ENCODE results near the gene FAM124B.

The FAM124B gene

GRCh38 chr2:224343226-224343625, 58.7 kb downstream of the FAM124B start:
- TF ChIP-seq, protein P1, sequence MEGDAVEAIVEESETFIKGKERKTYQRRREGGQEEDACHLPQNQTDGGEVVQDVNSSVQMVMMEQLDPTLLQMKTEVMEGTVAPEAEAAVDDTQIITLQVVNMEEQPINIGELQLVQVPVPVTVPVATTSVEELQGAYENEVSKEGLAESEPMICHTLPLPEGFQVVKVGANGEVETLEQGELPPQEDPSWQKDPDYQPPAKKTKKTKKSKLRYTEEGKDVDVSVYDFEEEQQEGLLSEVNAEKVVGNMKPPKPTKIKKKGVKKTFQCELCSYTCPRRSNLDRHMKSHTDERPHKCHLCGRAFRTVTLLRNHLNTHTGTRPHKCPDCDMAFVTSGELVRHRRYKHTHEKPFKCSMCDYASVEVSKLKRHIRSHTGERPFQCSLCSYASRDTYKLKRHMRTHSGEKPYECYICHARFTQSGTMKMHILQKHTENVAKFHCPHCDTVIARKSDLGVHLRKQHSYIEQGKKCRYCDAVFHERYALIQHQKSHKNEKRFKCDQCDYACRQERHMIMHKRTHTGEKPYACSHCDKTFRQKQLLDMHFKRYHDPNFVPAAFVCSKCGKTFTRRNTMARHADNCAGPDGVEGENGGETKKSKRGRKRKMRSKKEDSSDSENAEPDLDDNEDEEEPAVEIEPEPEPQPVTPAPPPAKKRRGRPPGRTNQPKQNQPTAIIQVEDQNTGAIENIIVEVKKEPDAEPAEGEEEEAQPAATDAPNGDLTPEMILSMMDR (IDR thresholded peaks at IDR 0.05), result no peak

GRCh38 chr2:224335991-224336390, 65.9 kb downstream of the FAM124B start:
- Histone ChIP-seq H3K27ac (no peak overlapping the region), H3K4me3 (no peak overlapping the region)
- DNase-seq (ENCODE audit: low spot score), result no peak
- TF ChIP-seq, protein P1 (IDR thresholded peaks at IDR 0.05), result no peak

More at GRCh38 chr2:224343226-224343625, 58.7 kb downstream of the FAM124B start:
- H3K4me3 ChIP-seq, result no peak overlapping the region
- no peak for DNase-seq (ENCODE audit: low spot score)
- no peak overlapping the region for H3K27ac ChIP-seq

GRCh38 chr2:224334726-224335125, 67.2 kb downstream of the FAM124B start:
- no peak overlapping the region for H3K27ac ChIP-seq
- no peak overlapping the region for H3K4me3 ChIP-seq
- no peak for DNase-seq (ENCODE audit: low spot score)
- TF ChIP-seq, protein P1 (IDR thresholded peaks at IDR 0.05), result no peak

DNA sequence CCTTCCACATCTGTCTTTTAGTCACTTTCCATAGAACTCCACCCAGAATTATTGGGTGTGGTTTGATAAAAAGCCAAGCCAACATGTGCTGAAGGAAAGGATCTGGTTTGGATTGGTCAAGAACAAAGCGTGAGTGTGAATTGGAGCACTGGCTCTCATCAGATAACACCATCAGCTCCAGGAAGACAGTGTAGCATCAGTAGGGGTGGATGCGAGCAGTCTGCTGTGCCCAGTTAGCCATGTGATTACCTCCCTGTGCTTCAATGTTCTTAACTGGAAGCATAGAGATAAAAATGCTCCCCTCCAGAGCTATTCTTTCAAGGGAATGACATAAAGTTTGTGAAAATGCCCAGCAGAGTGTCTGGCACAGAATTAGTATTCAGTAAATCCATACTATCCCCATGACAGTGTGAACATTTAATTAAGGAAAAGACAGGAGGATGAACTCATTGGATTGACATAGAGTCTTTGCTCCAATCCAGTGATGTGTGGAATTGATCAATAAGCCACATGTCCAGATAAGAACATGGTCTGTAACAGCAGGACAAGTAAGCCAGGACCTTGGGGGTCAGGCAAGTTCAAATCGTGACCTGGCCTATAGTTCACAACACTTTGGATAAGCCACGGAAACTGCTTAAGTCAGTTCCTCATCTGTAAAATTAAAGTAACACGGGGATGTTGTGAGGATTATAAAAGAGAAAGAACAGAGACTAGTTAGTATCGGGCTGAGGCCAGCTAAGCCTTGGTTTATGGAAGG, 68.0 kb downstream of the FAM124B start:
- no peak for DNase-seq (ENCODE audit: low spot score)
- TF ChIP-seq, protein P1 (IDR thresholded peaks at IDR 0.05), result no peak
- H3K4me3 ChIP-seq, result no peak overlapping the region
- no peak overlapping the region for H3K27ac ChIP-seq

DNA sequence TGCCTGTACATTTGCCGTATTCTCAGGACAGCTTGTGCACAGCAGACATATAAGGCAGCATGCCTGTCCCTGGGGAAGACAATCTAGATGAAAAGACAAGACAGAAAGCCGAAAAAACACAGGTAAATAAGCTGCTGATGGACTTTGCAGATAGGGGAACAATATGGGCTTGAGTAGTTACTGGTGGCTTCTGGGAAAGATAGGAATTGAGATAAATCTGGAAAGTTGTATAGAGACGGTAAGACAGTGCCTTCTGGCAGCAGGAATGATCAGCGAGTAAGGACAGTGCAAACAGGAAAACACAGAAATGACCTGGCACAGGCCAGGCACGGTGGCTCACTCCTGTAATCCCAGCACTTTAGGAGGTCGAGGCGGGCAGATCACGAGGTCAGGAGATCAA, 70.2 kb downstream of the FAM124B start:
- H3K4me3 ChIP-seq, result no peak overlapping the region
- no peak for DNase-seq (ENCODE audit: low spot score)
- TF ChIP-seq, protein P1 (IDR thresholded peaks at IDR 0.05), result no peak
- H3K27ac ChIP-seq, result no peak overlapping the region

- TF ChIP-seq, protein P1 (IDR thresholded peaks at IDR 0.05), result no peak
- no peak overlapping the region for H3K27ac ChIP-seq
- H3K4me3 ChIP-seq, result no peak overlapping the region
- DNase-seq (ENCODE audit: low spot score), result no peak
Observed at GRCh38 chr2:224328798-224329197, 73.1 kb downstream of the FAM124B start.

Data from coronary artery (tissue), 2 donors.